ENCODE data around the gene TMPRSS9.
"Not testable (repeated sequence)": the region's sequence is repeated elsewhere in the genome, so short reads cannot be mapped to it uniquely, and the experiment has no call there.

TMPRSS9 gene

GRCh38 chr19:2392366-2392765 lies 32.3 kb downstream of the TMPRSS9 start:
- DNase-seq (ENCODE audit: low read depth in 2 of 2): no peak

DNA sequence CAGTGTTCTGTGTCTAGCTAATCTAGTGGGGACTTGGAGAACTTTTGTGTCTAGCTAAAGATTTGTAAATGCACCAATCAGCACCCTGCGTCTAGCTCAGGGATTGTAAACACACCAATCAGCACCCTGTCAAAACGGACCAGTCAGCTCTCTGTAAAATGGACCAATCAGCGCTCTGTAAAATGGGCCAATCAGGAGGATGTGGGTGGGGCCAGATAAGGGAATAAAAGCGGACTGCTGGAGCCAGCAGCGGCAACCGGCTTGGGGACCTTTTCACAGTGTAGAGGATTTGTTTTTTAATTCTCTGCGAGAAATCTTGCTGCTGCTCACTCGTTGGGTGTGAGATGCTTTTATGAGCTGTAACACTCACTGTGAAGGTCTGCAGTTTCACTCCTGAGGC lies 32.8 kb downstream of the TMPRSS9 start:
- DNase-seq (ENCODE audit: low read depth in 2 of 2): not testable (repeated sequence)

GRCh38 chr19:2394054-2394441 lies 34.0 kb downstream of the TMPRSS9 start:
- no peak for DNase-seq (ENCODE audit: low read depth in 2 of 2)

DNA sequence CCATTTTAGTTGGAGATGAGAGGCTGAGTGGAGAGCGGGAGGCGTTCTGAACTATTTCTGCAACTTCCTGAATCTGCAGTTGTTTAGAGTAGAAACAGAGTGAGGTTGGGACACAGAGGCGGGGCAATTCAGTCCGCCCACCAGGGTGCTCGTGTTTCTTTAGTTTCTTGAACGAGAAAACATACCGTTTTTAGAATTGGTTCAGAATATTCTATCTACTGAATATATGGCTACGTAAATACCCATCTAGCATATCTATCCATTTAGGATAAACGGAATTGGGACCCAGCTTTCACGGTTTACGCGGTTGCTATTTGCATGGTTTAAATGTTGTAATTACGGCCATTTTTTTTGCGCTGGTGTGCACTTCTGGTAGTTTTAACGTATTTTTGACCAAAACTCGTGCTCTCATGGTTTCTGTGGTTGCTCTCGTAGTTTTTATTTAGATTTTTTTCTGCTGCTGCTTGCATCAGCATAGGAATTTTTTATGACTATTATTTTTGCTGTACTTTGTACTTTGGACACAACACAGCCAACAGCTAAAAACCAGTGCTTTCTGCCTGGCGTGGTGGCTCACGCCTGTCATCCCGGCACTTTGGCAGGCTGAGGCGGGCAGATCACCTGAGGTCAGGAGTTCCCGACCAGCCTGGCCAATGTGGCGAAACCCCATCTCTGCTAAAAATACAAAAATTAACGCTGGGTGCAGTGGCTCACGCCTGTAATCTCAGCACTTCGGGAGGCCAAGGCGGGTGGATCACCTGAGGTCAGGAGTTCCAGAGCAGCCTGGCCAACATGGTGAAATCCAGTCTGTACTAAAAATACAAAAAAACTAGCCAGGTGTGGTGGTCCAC lies 34.6 kb downstream of the TMPRSS9 start:
- DNase-seq (ENCODE audit: low read depth in 2 of 2): no peak

GRCh38 chr19:2395293-2395829 lies 35.3 kb downstream of the TMPRSS9 start:
- not testable (repeated sequence) for DNase-seq (ENCODE audit: low read depth in 2 of 2)

DNA sequence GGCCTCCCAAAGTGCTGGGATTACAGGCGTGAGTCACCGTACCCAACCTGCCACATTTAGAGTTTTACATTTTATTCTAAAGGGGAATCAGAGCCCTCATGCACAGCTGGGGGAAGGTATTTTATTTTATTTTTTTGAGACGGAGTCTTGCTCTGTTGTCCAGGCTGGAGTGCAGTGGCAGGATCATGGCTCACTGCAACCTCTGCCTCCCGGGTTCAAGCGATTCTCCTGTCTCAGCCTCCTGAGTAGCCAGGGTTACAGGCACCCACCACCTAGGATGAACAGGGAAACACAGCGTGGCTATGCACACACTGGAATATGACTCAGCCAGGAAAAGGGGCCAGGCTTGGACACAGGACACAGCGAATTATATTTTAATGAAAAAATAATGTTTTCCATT lies 37.1 kb downstream of the TMPRSS9 start:
- DNase-seq (ENCODE audit: low read depth in 2 of 2): not testable (repeated sequence)

GRCh38 chr19:2398735-2399305 lies 38.8 kb downstream of the TMPRSS9 start:
- DNase-seq (ENCODE audit: low read depth in 2 of 2): no peak

GRCh38 chr19:2399582-2399981 lies 39.5 kb downstream of the TMPRSS9 start:
- DNase-seq (ENCODE audit: low read depth in 2 of 2): no peak

- DNase-seq (ENCODE audit: low read depth in 2 of 2): no peak
Observed at GRCh38 chr19:2408247-2408646, 48.2 kb downstream of the TMPRSS9 start.

- DNase-seq (ENCODE audit: low read depth in 2 of 2): no peak
Observed at GRCh38 chr19:2409352-2409912, 49.4 kb downstream of the TMPRSS9 start.

DNA sequence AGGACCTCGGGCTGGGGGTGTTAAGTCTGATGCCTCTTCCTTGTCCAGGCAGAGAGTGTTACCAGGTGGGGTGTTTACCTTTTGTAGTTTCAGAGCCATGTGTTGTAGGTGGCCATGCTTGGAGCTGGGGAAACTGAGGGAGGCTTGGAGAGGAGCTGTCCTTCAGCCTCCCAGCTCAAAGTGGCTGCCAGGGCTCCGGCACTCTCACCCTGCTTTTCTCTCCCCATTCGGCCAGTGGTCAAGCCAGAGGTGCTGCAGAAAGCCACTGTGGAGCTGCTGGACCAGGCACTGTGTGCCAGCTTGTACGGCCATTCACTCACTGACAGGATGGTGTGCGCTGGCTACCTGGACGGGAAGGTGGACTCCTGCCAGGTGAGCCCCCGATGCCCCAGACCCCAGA lies 50.0 kb downstream of the TMPRSS9 start:
- DNase-seq (ENCODE audit: low read depth in 2 of 2): no peak

GRCh38 chr19:2411709-2412108 lies 51.6 kb downstream of the TMPRSS9 start:
- no peak for DNase-seq (ENCODE audit: low read depth in 2 of 2)

GRCh38 chr19:2412449-2412848 lies 52.4 kb downstream of the TMPRSS9 start:
- no peak for DNase-seq (ENCODE audit: low read depth in 2 of 2)

DNA sequence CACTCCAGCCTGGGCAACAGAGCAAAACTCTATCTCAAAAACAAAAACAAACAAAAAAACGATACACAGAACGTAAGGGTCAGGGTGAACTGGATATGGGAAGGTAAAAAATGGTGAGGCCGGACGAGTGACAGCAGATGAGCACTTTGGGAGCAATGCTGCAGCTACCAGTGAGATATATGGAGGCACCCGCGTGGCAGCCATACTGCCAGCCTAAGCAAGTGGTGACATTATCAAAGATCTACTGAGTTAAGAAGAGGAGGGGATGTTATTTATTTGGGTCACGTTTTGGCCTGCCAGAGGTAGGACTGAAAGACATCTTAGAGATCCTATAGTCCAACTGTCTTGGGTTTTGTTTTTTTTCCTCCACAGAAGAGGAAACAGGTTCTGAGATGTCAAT lies 53.1 kb downstream of the TMPRSS9 start:
- DNase-seq (ENCODE audit: low read depth in 2 of 2): no peak

GRCh38 chr19:2413629-2414028 lies 53.6 kb downstream of the TMPRSS9 start:
- DNase-seq (ENCODE audit: low read depth in 2 of 2): no peak

DNA sequence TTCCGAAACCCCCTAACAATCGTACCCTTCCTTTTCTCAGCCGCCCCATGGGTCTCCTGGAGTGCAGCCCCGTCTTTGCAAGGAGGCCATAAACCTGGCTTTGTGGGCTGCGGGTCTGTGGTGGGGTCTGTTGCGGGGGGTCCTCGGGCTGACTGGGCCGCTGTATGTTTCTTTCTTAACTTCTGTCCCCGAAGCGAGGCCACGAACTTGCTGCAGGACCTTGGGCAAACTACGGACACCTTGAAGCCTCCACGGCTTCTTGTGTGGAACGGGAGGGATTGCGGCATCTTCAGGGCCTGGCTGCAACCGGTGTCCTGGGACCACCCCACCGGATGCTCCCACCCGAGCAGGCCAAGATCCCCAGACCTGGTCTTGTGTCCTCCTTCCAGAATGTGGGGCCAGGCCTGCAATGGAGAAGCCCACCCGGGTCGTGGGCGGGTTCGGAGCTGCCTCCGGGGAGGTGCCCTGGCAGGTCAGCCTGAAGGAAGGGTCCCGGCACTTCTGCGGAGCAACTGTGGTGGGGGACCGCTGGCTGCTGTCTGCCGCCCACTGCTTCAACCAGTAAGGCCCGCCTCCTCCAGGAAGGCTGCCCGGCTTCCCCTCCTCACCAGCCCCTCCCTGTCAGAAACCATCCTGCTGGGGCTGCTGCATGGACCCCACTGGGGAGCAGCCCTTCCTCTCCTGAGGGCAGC lies 55.4 kb downstream of the TMPRSS9 start:
- no peak for DNase-seq (ENCODE audit: low read depth in 2 of 2)

DNA sequence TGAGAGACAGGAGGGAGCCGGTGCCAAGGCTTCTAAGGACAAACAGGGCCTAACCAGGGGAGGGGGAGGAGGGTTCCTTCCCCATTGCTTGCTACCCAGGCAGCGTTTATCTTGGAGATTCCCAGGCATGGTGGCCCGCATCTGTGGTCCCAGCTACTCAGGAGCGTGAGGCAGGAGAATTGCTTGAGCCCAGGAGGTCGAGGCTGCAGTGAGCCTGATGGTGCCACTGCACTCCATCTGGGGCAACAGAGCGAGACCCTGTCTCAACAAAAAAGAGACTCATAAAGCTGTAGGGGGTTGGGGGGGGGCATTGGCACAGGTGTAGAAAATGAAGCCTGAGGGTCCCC lies 55.9 kb downstream of the TMPRSS9 start:
- no peak for DNase-seq (ENCODE audit: low read depth in 2 of 2)

DNA sequence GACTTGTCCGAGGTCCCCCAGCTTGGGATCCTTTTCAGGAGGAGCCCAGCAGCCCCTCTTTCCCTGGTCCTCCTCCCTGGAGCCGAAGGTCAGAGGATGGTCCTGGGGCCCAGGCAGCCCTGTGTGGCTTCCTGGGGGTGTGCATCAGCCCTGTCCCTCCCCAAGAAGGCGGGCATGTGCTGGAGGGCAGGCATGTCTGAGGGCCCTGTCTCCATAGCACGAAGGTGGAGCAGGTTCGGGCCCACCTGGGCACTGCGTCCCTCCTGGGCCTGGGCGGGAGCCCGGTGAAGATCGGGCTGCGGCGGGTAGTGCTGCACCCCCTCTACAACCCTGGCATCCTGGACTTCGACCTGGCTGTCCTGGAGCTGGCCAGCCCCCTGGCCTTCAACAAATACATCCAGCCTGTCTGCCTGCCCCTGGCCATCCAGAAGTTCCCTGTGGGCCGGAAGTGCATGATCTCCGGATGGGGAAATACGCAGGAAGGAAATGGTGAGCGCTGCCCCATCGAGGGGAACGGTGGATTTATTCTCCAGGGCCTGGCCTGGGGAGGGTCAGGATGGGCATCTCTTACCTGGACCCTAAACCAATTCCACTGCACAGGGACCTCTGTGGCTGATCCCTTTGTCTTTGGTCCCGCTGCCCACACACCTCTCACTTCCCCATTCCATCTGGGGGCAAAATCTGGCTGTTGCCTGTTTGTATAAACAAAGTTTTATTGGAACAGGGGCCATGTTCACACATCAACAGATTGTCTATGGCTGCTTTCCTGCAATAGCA lies 56.4 kb downstream of the TMPRSS9 start:
- no peak for DNase-seq (ENCODE audit: low read depth in 2 of 2)

- not testable (repeated sequence) for DNase-seq (ENCODE audit: low read depth in 2 of 2)
Observed at GRCh38 chr19:2417436-2417835, 57.4 kb downstream of the TMPRSS9 start.

GRCh38 chr19:2417881-2418406 lies 57.9 kb downstream of the TMPRSS9 start:
- no peak for DNase-seq (ENCODE audit: low read depth in 2 of 2)

GRCh38 chr19:2419754-2420153 lies 59.7 kb downstream of the TMPRSS9 start:
- no peak for DNase-seq (ENCODE audit: low read depth in 2 of 2)

Data from stimulated activated CD4-positive, alpha-beta T cell treated with anti-CD3 and anti-CD28 coated beads, Interleukin-1b, Interleukin-23, amount 100 ng/mL, for 1 hour (primary cell).